Keratinocyte (primary cell): ENCODE data around the gene PACC1.

Experiments used
- CTCF ChIP-seq, 3 experiments: IDR thresholded peaks in 1 of 3; conservative IDR thresholded peaks in 1 of 3; optimal IDR thresholded peaks in 1 of 3; 2 replicates in 2 of 3; 3 replicates in 1 of 3; pipeline versions ENCODE3 to v1.5.1; 2011; ENCODE audit warnings: low read length in 3 of 3, mild to moderate bottlenecking in 3 of 3, moderate library complexity in 2 of 3, control low read depth in 1 of 3, inconsistent platforms in 1 of 3; ENCODE audit not compliant: insufficient read depth in 2 of 3; ENCODE audit errors: extremely low read depth in 1 of 3
- EZH2 ChIP-seq: IDR thresholded peaks from one replicate; pipeline ENCODE4 v1.6.1; 2012; ENCODE audit warnings: inconsistent platforms, mild to moderate bottlenecking, low read length, moderate library complexity

- TF ChIP-seq CTCF (optimal IDR thresholded peaks at IDR 0.05 in 1 of 3, IDR thresholded peaks at IDR 0.05 in 1 of 3, conservative IDR thresholded peaks at IDR 0.05 in 1 of 3; ENCODE audit: extremely low read depth in 1 of 3, insufficient read depth in 2 of 3, low read length in 3 of 3): no peak
- no peak for TF ChIP-seq EZH2
Measured at GRCh38 chr1:212344905-212345304, 69.8 kb downstream of the PACC1 start.
